ENCODE results near the gene PFKP. TPM values are rescaled to one million over a fixed set of nuclear protein-coding genes. Genes with fewer than 3 reads are reported as not detected.

Gene PFKP
- 76.9 and 207 TPM in 2 replicates for total RNA-seq

GRCh38 chr10:3067118-3067858 is at the start of gene PFKP:
Gene PFKP (plus strand): TSS chr10:3067548. CDS start chr10:3067596, 48 bp downstream.

GRCh38 chr10:3172446-3173170 is 105.3 kb downstream of the PFKP start, which contains the start of gene PITRM1:
Gene PITRM1 (minus strand): TSS chr10:3172782. CDS start chr10:3172772, 10 bp downstream.

Other genes starting within 250 kb of the PFKP start
- gene PITRM1, start 105.2 kb downstream of the PFKP start, total RNA-seq: 57.7 and 106 TPM in 2 replicates

All from placental epithelial cell (primary cell).